T-helper 1 cell (primary cell): ENCODE results near the gene IQCC.
"Not testable (repeated sequence)": the region's sequence is repeated elsewhere in the genome, so short reads cannot be mapped to it uniquely, and the experiment has no call there.

Experiments
- DNase-seq, 5 donors: peaks; one replicate each; pipeline ENCODE4 v3.0.0-alpha.2; 2012 to 2020
- total RNA-seq, 4 donors: gene quantifications; one replicate each; lab custom pipeline; 2026; lab: John Stamatoyannopoulos, UW

The IQCC gene
- 7.0 to 13.1 (median 8.5) reads per million in 4 donors for total RNA-seq

DNA sequence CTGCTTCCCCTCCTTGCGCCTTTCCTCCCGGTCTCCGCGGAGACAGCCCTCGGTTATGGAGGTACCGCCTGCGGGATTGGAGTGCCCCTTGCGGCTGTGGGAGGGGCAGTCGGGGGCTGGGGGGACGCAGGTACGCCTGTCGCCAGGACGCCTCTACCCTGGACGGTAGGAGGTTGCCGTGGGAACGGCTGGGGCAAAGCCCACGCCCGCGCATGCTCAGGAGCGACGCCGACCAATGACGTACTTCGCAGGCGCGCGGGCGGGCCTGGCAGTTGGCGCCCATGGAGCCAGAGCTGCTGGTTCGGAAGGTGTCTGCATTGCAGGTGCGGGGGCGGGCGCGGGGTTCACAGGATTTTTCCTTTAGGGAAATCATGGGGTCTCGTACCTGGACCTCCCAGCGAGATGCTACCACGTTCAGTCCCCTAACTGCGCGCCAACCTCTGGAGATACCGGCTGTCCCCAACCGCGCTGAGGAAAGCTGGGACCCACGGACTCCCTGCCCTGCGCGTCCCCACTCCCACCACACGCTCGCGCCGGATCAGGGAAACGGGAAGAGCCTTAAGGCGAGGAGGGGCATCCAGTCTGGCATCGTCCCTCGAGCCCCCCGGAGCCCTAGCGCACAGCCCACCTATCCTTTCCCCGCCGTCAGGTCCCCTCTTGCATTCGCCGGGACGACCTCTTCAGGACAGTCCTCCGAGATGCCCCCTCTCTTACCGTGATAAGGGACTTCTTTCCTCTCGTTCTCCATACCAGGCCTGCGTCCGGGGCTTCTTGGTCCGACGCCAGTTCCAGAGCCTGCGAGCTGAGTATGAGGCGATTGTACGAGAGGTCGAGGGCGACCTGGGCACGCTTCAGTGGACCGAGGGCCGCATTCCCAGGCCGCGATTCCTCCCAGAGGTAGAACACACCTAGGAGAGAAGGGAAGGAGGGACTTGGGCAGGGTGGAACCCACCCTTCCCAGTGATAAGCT, at the start of gene IQCC:
TSS of gene IQCC (plus strand) at position 271 of the 970 bp plus-strand sequence. CDS start at position 282, 11 bp downstream.
- peak; percentile 76 to 86 (median 82) for DNase-seq

- DNase-seq: no peak
Observed at GRCh38 chr1:32159189-32159588, 46.3 kb upstream of the IQCC start.

DNA sequence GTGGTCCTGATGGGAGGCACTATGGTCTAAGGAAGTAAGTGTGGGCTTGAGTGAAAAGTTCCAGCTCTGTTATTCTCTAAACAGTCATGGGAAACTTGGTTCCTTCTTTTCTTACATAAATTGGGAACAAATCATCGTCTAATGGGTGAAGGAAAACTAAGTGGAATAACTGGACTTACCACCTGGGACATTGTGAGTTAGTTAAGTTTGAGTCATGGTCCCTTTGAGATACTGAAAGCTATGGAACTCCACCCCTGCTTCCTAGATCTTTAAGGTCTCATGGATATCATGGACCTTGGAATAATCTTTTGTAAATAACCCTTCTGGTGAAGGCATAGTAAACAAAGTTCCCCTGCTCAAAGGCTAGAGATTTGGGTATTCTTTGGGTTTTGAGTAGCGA, 42.1 kb upstream of the IQCC start:
- DNase-seq: no peak

GRCh38 chr1:32165633-32166032, 39.8 kb upstream of the IQCC start:
- not testable (repeated sequence) for DNase-seq

DNA sequence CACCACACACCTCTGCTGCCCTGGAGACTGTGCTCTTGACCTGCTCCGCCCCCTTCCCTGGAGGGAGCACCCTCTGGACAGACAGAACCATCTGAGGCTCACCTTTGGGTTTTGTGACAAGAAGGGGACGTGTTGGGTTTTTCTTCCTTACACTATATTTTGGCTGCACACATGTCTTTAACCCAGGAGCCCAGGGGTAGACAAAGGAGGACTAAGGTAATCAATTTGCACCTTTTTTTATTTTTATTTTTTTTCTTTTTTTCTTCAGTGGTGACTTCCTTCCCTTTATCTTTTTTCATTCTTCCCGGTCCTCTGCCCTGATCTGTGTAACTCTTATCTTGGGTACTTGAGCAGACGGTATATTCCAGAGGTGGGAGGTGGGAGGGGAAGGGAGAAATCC, 34.5 kb upstream of the IQCC start:
- DNase-seq: no peak

GRCh38 chr1:32172621-32173245, 32.7 kb upstream of the IQCC start:
- no peak for DNase-seq

GRCh38 chr1:32178380-32179192, 26.9 kb upstream of the IQCC start:
- no peak for DNase-seq

DNA sequence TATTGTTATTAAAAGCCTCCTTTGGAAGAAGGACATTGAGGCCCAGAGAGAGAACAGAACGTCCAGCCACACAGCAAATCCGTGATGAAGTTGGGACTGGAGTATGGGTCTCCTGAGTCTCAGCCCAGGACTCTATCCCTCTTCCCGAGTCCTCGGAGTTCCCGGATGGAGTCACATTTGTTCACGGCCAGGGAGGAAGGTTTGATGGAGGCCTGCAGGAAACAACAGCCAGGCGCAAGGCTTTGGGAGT, 26.4 kb upstream of the IQCC start:
- DNase-seq: no peak

GRCh38 chr1:32179443-32180185, 25.9 kb upstream of the IQCC start, which contains the start of gene TXLNA:
Gene TXLNA (plus strand): TSS chr1:32179675. CDS start chr1:32180346, 671 bp downstream.
- peak; percentile 77 to 93 (median 83) for DNase-seq

- peak in 3 of 5 donors; percentile 15 to 66 (median 17) for DNase-seq
Observed at GRCh38 chr1:32180186-32181060, 25.0 kb upstream of the IQCC start.

- no peak for DNase-seq
Observed at GRCh38 chr1:32181065-32181464, 24.4 kb upstream of the IQCC start.

GRCh38 chr1:32181563-32181962, 23.9 kb upstream of the IQCC start:
- DNase-seq: no peak

DNA sequence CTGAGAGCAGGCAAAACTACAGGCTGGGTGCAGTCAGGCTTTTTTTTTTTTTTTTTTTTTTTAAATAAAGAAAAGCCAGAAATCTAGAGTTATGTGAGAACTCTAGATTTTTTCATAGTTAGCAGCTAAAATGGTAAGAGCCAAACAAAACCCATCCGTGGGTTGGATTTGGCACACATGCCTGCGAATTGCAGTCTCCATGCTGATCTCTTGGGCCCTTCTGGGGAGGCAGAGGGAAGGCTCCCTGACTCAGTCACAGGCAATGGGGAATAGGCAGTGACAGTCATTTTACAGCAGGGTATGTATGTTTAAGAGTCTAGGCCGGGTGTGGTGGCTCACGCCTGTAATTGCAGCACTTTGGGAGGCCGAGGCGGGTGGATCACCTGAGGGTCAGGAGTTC, 23.4 kb upstream of the IQCC start:
- no peak for DNase-seq

DNA sequence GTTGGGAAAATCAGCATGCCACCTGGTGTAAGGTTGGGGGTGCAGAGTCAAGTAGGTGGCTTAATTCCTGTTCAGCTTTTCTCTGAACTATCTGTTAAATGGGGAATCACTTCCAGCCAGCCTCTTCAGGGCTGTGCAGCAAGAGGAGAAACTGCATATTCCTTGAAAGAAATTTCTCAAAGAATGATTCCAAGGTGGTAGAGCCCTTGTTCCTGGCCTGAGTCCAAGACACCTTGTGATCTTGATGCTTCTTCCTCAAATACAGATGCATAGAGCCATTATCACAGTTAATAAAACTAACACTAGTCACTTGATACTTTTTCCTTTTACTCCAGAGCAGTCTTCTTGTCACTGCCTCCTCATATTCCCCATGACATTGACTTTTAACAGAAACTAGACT, 20.8 kb upstream of the IQCC start:
- DNase-seq: no peak

DNA sequence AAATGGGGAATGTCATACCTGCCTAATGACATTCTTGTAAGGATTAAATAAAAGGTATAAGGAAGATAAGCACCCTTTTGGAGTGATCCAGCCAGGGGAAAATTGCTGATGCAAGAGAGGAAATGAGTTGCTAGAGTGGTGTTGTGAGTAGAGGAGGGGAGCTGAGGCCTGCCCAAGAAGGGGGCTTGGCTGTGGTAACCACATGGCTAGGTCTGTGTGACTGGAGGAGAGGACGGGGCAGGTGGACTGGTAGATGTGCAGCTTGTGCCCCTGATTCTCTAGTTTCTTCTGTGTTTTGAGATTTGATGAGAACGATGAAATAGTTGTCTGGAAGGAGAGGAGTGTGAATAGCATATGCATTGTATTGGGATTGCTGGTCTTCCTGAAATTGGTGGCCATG, 19.4 kb upstream of the IQCC start:
- peak in 1 of 5 donors; percentile 52 for DNase-seq

GRCh38 chr1:32186491-32186890, 19.0 kb upstream of the IQCC start:
- DNase-seq: no peak

- DNase-seq: no peak
Observed at GRCh38 chr1:32187850-32188249, 17.6 kb upstream of the IQCC start.

DNA sequence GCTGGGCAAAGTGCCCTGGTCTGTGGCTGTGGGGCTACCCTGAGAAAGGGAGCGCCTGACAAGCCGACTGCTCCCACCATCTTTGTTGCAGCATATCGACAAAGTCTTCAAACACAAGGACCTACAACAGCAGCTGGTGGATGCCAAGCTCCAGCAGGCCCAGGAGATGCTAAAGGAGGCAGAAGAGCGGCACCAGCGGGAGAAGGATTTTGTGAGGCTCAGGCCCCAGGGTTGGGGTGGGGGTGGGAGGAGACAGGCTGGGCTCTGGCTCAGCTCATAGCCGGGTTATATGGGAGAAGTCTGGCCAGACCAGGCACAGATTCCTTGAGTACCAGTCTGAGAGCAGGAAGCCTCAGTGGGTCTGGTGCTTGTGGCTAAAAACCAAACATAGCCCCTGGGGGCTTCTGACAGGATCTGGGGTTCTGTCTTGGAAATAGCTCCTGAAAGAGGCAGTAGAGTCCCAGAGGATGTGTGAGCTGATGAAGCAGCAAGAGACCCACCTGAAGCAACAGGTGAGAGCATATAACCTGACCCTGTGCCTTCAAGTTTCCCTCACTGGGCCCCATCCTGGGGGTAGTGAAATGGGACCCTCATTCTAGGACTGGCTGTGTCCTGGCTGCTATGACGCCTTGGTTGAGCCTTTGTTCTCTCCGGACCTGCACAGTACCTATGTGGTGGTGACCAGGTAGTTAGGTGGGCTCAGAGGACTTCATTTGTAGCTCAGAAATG, 13.1 kb upstream of the IQCC start:
- no peak for DNase-seq

DNA sequence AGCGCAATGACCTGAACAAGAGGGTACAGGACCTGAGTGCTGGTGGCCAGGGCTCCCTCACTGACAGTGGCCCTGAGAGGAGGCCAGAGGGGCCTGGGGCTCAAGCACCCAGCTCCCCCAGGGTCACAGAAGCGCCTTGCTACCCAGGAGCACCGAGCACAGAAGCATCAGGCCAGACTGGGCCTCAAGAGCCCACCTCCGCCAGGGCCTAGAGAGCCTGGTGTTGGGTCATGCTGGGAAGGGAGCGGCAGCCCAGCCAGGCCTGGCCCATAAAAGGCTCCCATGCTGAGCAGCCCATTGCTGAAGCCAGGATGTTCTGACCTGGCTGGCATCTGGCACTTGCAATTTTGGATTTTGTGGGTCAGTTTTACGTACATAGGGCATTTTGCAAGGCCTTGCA, 10.5 kb upstream of the IQCC start:
- DNase-seq: no peak

DNA sequence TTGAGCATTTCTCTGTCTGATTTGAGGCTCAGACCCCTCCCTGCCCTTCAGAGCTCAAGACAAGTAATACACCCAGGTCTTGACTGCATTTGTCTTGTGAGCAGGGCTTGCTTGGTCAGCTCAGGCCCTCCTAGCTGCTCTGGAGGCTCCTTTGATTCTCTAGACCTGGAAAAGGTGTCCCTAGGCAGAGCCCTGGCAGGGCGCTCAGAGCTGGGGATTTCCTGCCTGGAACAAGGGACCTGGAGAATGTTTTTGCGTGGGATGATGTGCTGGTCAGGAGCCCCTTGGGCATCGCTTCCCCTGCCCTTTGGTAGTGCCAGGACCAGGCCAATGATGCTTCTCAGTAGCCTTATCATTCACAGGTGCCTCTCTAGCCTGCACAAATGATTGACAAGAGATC, 9.9 kb upstream of the IQCC start:
- DNase-seq: no peak
